Sigmoid colon (tissue), 7 donors: ENCODE results near the gene CNTLN. TPM values are rescaled to one million over a fixed set of nuclear protein-coding genes. Genes with fewer than 3 reads are reported as not detected.
A peak's percentile ranks its signal among the peaks of the same experiment; 100 is the strongest.

Experiments
- DNase-seq: peaks from one replicate; pipeline ENCODE4 v3.0.0-alpha.2; 2019
- H3K27ac ChIP-seq, 4 donors: fragments of 200-600 bp; sonication (generic); one replicate each; pipeline ENCODE4 v1.5.1; 2016 to 2019; ENCODE audit warnings: mild to moderate bottlenecking in 1 of 4
- H3K27me3 ChIP-seq, 3 donors: fragments of 200-600 bp; sonication (generic); one replicate each; pipeline ENCODE4 v1.5.1; 2019; ENCODE audit warnings: mild to moderate bottlenecking in 1 of 3
- H3K36me3 ChIP-seq, 4 donors: fragments of 200-600 bp; sonication (generic); one replicate each; pipeline ENCODE4 v1.5.1; 2016 to 2019
- H3K4me1 ChIP-seq, 4 donors: fragments of 200-600 bp; sonication (generic); one replicate each; pipeline ENCODE4 v1.5.1; 2017 to 2019
- H3K4me3 ChIP-seq, 4 donors: fragments of 200-600 bp; sonication (generic); one replicate each; pipeline ENCODE4 v1.5.1; 2017 to 2019; ENCODE audit warnings: mild to moderate bottlenecking in 2 of 4, moderate library complexity in 1 of 4
- H3K9me3 ChIP-seq, 4 donors: fragments of 200-600 bp in 3 of 4; sonication (generic) in 3 of 4; one replicate each; pipeline versions ENCODE4 v1.5.1 to v1.6.1; 2013 to 2019
- EP300 ChIP-seq, 4 donors: sonication (generic); formaldehyde crosslinking; IDR thresholded peaks; one replicate each; pipeline ENCODE4 v1.6.1; 2017; ENCODE audit warnings: antibody characterized with exemption in 4 of 4
- POLR2A ChIP-seq, 2 donors: fragments of 450-650 bp; IDR thresholded peaks; one replicate each; pipeline ENCODE4 v1.6.1; 2016; ENCODE audit warnings: antibody characterized with exemption in 2 of 2, mild to moderate bottlenecking in 2 of 2, moderate library complexity in 2 of 2
- POLR2AphosphoS5 ChIP-seq, 4 donors: sonication (generic); formaldehyde crosslinking; IDR thresholded peaks; one replicate each; pipeline ENCODE4 v1.6.1; 2017; ENCODE audit warnings: antibody characterized with exemption in 4 of 4
- WGBS, 2 donors: extraction: QIAGEN DNeasy Blood & Tissue Kit; methylation state at CpG; one replicate each; pipeline ENCODE4 v1.1.7; 2013; 5-methylcytosine and 5-hydroxymethylcytosine counted together
- intact Hi-C: fragments of 100-400 bp; cut with DNase I; formaldehyde crosslinking; loops from one replicate; pipeline ENCODE4 v1.15.1; 2023
- polyA plus RNA-seq, 3 donors: library from polyadenylated mRNA; stranded (reverse); fragments of 200-250 nt; gene quantifications; one replicate each; pipeline ENCODE4 v1.2.3, GENCODE V29; 2013
- total RNA-seq, 4 donors: library from RNA; depleted of rRNA; stranded (reverse); fragments of >200 nt; gene quantifications; one replicate each; pipeline ENCODE4 v1.1.0, GENCODE V29; 2016
- TF ChIP-seq, protein P1 (sequence below), 4 experiments: fragments of 450-650 bp in 3 of 4; fragments of 200-600 bp in 1 of 4; IDR thresholded peaks; one replicate each; pipeline ENCODE4 v1.5.1; 2016 to 2019; ENCODE audit warnings: antibody characterized with exemption in 4 of 4, mild to moderate bottlenecking in 3 of 4, moderate library complexity in 2 of 4
- donor health status: healthy with polysubstance abuse.
- donor health status: Bipolar disorder and iron deficiency.
- donor health status: healthy.

The CNTLN gene
- total and polyA plus RNA-seq, 7 donors: 0.92 to 22.4 (median 12.1) TPM

- TF ChIP-seq EP300 (IDR thresholded peaks at IDR 0.05) (no peak), POLR2AphosphoS5 (IDR thresholded peaks at IDR 0.05) (no peak), POLR2A (IDR thresholded peaks at IDR 0.05) (no peak)
- TF ChIP-seq, protein P1, sequence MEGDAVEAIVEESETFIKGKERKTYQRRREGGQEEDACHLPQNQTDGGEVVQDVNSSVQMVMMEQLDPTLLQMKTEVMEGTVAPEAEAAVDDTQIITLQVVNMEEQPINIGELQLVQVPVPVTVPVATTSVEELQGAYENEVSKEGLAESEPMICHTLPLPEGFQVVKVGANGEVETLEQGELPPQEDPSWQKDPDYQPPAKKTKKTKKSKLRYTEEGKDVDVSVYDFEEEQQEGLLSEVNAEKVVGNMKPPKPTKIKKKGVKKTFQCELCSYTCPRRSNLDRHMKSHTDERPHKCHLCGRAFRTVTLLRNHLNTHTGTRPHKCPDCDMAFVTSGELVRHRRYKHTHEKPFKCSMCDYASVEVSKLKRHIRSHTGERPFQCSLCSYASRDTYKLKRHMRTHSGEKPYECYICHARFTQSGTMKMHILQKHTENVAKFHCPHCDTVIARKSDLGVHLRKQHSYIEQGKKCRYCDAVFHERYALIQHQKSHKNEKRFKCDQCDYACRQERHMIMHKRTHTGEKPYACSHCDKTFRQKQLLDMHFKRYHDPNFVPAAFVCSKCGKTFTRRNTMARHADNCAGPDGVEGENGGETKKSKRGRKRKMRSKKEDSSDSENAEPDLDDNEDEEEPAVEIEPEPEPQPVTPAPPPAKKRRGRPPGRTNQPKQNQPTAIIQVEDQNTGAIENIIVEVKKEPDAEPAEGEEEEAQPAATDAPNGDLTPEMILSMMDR (IDR thresholded peaks at IDR 0.05): no peak
- intact Hi-C loops: no loop called here
- Histone ChIP-seq H3K27me3 (no peaks in the 10 kb centered on the region), H3K9me3 (no peaks in the 10 kb centered on the region), H3K4me1 (no peaks in the 10 kb centered on the region), H3K27ac (no peak overlapping the region), H3K36me3 (peaks cover 0 to 11% (median 0%) of the 10 kb centered on the region in 4 donors), H3K4me3 (no peak overlapping the region)
- WGBS, 2 donors: 96 to 99% methylated on average over 2 of the region's 2 CpGs
- no peak for DNase-seq
Observed at GRCh38 chr9:17402309-17402708, 267.5 kb downstream of the CNTLN start.

DNA sequence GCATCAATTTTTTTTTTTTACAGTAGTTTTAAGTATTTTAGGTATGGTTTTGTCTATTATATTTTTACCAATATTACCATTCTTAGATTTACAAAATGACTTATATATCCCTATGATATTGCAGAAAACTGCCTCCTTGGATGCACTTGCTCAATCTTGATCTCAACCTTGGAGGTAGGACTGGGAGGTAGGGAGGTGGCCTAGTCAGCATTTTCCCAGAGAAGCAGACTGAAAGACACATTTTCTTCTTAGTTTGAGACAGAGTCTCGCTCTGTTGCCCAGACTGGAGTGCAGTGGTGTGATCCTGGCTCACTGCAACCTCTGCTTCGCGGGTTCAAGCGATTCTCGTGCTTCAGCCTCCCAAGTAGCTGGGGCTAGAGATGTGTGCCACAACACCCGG, 268.7 kb downstream of the CNTLN start:
- DNase-seq: no peak
- no peak for TF ChIP-seq POLR2AphosphoS5 (IDR thresholded peaks at IDR 0.05)
- TF ChIP-seq, protein P1 (IDR thresholded peaks at IDR 0.05): no peak
- TF ChIP-seq EP300 (IDR thresholded peaks at IDR 0.05): no peak
- no peak for TF ChIP-seq POLR2A (IDR thresholded peaks at IDR 0.05)
- 96 to 98% methylated on average over 6 of the region's 6 CpGs for WGBS, 2 donors
- H3K9me3 ChIP-seq: no peaks in the 10 kb centered on the region
- intact Hi-C loops: no loop called here
- no peak overlapping the region for H3K4me3 ChIP-seq
- H3K27me3 ChIP-seq: no peaks in the 10 kb centered on the region
- peaks cover 0 to 11% (median 0%) of the 10 kb centered on the region in 4 donors for H3K36me3 ChIP-seq
- no peaks in the 10 kb centered on the region for H3K4me1 ChIP-seq
- no peak overlapping the region for H3K27ac ChIP-seq

- 79 to 88% methylated on average over 3 of the region's 3 CpGs for WGBS, 2 donors
- Histone ChIP-seq H3K9me3 (no peaks in the 10 kb centered on the region), H3K4me1 (no peaks in the 10 kb centered on the region), H3K27me3 (no peaks in the 10 kb centered on the region), H3K36me3 (no peaks in the 10 kb centered on the region), H3K27ac (no peak overlapping the region), H3K4me3 (no peak overlapping the region)
- no peak for TF ChIP-seq POLR2AphosphoS5 (IDR thresholded peaks at IDR 0.05)
- TF ChIP-seq, protein P1 (IDR thresholded peaks at IDR 0.05): no peak
- no peak for TF ChIP-seq EP300 (IDR thresholded peaks at IDR 0.05)
- TF ChIP-seq POLR2A (IDR thresholded peaks at IDR 0.05): no peak
- DNase-seq: no peak
- intact Hi-C loops: no loop called here
Observed at GRCh38 chr9:17414986-17415385, 280.1 kb downstream of the CNTLN start.

DNA sequence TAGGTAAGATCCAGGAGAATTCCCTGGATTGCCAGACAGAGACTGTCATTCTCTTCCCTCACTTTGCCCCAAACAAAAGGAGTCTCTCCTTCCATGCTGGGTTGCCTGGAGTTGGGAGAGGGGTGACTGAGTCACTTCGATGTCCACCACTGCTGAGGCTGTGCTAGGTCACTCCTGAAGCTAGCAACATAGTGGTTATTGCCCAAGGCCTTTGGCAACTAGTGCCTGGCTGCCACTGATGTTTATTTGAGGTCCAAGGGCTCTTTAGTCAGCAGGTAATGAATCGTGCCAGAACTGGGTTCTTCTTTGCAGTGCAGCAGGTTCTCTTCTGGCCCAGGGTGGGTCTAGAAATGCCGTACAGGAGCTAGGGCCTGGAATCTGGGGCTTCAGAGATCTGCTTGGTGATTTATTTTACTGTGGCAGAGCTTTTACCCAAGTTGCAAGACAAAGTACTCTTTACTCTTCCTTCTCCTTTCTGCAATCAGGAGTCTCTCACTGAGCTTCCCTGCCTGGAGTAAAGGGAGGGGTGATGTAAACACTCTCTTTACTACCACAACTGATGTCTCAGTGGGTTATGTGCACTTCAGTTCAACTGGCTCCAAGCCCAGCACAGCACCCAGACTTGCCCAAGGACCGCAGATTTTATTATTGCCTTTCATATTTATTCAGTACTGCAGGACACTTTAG, 288.3 kb downstream of the CNTLN start:
- peak; percentile 81 for DNase-seq
- intact Hi-C loops: no loop called here
- no peaks in the 10 kb centered on the region for H3K9me3 ChIP-seq
- TF ChIP-seq POLR2A (IDR thresholded peaks at IDR 0.05): no peak
- no peak for TF ChIP-seq POLR2AphosphoS5 (IDR thresholded peaks at IDR 0.05)
- TF ChIP-seq EP300 (IDR thresholded peaks at IDR 0.05): no peak
- TF ChIP-seq, protein P1 (IDR thresholded peaks at IDR 0.05): no peak
- peak overlapping the region in 2 of 4 donors; percentile 38 to 44 for H3K27ac ChIP-seq
- H3K4me3 ChIP-seq: no peak overlapping the region
- H3K36me3 ChIP-seq: no peaks in the 10 kb centered on the region
- peaks cover 0 to 12% (median 6%) of the 10 kb centered on the region in 4 donors for H3K4me1 ChIP-seq
- 38 to 78% methylated on average over 4 of the region's 4 CpGs for WGBS, 2 donors
- H3K27me3 ChIP-seq: no peaks in the 10 kb centered on the region

- DNase-seq: no peak
- Histone ChIP-seq H3K36me3 (no peaks in the 10 kb centered on the region), H3K4me1 (peaks cover 0 to 12% (median 6%) of the 10 kb centered on the region in 4 donors), H3K27me3 (no peaks in the 10 kb centered on the region), H3K27ac (peak overlapping the region in 1 of 4 donors; percentile 38), H3K9me3 (no peaks in the 10 kb centered on the region), H3K4me3 (no peak overlapping the region)
- intact Hi-C loops: no loop called here
- no peak for TF ChIP-seq EP300 (IDR thresholded peaks at IDR 0.05)
- no peak for TF ChIP-seq POLR2A (IDR thresholded peaks at IDR 0.05)
- TF ChIP-seq, protein P1 (IDR thresholded peaks at IDR 0.05): no peak
- no peak for TF ChIP-seq POLR2AphosphoS5 (IDR thresholded peaks at IDR 0.05)
- 21 to 74% methylated on average over 4 of the region's 4 CpGs for WGBS, 2 donors
Observed at GRCh38 chr9:17423681-17424011, 288.8 kb downstream of the CNTLN start.
